HEK293 (cell line): ENCODE data around the gene VKORC1L1.

Experiments
- ZBTB17 ChIP-seq: fragments of 450-650 bp; formaldehyde crosslinking; IDR thresholded peaks from 2 replicates; pipeline ENCODE4 v1.5.1; 2016; ENCODE audit warnings: missing biosample characterization, missing genetic modification characterization
- ZNF677 ChIP-seq: fragments of 450-650 bp; IDR thresholded peaks from 2 replicates; pipeline ENCODE4 v1.5.0; 2018; ENCODE audit warnings: missing biosample characterization, mild to moderate bottlenecking, missing genetic modification characterization, moderate library complexity
- TF ChIP-seq, protein P1 (sequence below): fragments of 450-650 bp; formaldehyde crosslinking; IDR thresholded peaks from 2 replicates; pipeline ENCODE4 v1.5.1; 2016; ENCODE audit warnings: missing biosample characterization, missing genetic modification characterization

DNA sequence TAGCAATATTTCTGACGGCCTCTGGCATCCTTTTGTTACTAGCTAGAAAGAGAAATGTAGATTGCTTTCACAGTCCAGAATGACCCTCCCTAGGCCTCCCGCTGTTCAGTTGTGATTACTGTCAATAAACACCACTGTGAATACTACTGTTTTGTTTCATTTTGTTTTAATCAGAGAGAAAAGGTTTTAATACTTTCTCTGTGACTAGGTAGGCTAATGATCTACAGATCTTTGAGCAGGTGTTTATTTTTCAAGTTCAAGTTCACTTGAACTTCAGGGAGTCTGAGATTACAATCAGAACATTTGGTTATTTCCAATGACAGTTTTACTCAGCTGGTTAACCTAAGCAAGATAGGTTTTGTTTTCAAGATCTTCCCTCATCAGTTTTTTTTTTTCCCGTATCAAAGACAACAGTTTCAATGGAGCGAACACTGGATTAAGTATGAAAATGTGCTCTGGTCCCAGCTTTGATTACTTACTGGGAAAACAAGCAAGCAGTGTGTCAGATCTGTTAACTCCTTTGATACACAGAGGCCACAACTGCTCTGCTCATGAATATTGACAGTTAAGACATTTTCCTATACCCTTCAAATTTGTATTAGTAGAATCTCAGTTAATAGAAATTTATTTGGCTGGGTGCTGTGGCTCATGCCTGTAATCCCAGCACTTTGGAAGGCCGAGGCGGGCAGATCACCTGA, 34.8 kb downstream of the VKORC1L1 start:
- no peak for TF ChIP-seq ZNF677 (tag by site-specific recombination)
- TF ChIP-seq, protein P1, sequence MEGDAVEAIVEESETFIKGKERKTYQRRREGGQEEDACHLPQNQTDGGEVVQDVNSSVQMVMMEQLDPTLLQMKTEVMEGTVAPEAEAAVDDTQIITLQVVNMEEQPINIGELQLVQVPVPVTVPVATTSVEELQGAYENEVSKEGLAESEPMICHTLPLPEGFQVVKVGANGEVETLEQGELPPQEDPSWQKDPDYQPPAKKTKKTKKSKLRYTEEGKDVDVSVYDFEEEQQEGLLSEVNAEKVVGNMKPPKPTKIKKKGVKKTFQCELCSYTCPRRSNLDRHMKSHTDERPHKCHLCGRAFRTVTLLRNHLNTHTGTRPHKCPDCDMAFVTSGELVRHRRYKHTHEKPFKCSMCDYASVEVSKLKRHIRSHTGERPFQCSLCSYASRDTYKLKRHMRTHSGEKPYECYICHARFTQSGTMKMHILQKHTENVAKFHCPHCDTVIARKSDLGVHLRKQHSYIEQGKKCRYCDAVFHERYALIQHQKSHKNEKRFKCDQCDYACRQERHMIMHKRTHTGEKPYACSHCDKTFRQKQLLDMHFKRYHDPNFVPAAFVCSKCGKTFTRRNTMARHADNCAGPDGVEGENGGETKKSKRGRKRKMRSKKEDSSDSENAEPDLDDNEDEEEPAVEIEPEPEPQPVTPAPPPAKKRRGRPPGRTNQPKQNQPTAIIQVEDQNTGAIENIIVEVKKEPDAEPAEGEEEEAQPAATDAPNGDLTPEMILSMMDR = no peak
- TF ChIP-seq ZBTB17 (tag by site-specific recombination) = no peak
